Stimulated activated naive CD8-positive, alpha-beta T cell treated with anti-CD3 and anti-CD28 coated beads, Interleukin-15, amount 100 ng/mL, for 72 hours (primary cell): Measurements from ENCODE around the gene LLCFC1.

Source experiments
- ATAC-seq: fragments of 150-1000 bp; cut with Tn5 transposase; 2 replicates; pipeline ENCODE4 v1.10.0; 2021; ENCODE audit warnings: mild to moderate bottlenecking, moderate library complexity
- DNase-seq, 2 donors: peaks; one replicate each; pipeline ENCODE4 v3.0.0; 2021 to 2022
- H3K27ac Mint-ChIP-seq, 2 donors: one replicate each; pipeline ENCODE4 v1.8.0; 2022; ENCODE audit warnings: mild to moderate bottlenecking in 2 of 2, mixed read lengths in 2 of 2, moderate library complexity in 2 of 2
- H3K27me3 Mint-ChIP-seq: one replicate; pipeline ENCODE4 v1.8.0; 2022; ENCODE audit warnings: mixed read lengths
- H3K4me1 Mint-ChIP-seq: one replicate; pipeline ENCODE4 v1.8.0; 2022; ENCODE audit warnings: mild to moderate bottlenecking, mixed read lengths
- H3K4me3 Mint-ChIP-seq, 2 donors: one replicate each; pipeline ENCODE4 v1.8.0; 2022; ENCODE audit warnings: mild to moderate bottlenecking in 2 of 2, mixed read lengths in 2 of 2, moderate library complexity in 1 of 2
- H3K9me3 Mint-ChIP-seq, 2 donors: one replicate each; pipeline ENCODE4 v1.8.0; 2022; ENCODE audit warnings: mixed read lengths in 2 of 2

Gene LLCFC1

GRCh38 chr7:142904128-142904527 is 35.2 kb upstream of the LLCFC1 start:
- DNase-seq (no peak), ATAC-seq (no peak)
- H3K27ac Mint-ChIP-seq = no peak overlapping the region
- peaks cover 0 to 8% of the 10 kb centered on the region in 2 donors for H3K9me3 Mint-ChIP-seq
- no peak overlapping the region for H3K4me3 Mint-ChIP-seq
- H3K4me1 Mint-ChIP-seq = no peaks in the 10 kb centered on the region
- H3K27me3 Mint-ChIP-seq = no peaks in the 10 kb centered on the region

DNA sequence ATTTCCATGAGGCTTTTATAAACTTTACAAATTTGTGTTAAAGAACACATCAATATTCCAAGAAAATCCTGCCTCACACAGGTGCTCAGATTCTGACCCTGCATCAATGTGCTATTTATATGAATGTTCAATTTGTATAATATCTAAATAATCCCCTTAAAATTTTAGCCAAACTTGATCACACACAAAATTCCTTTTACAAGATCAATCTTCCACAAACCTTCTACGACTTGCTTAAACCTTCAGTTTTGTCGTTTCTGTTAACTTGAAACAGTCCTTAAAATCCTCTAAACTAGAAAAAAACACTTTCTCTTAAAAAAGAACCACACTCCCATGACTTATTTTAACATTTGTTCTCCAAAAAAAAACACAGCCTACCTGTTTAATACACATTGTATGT is 33.5 kb upstream of the LLCFC1 start:
- no peaks in the 10 kb centered on the region for H3K27me3 Mint-ChIP-seq
- peaks cover 0 to 8% of the 10 kb centered on the region in 2 donors for H3K9me3 Mint-ChIP-seq
- DNase-seq (no peak), ATAC-seq (no peak)
- H3K4me1 Mint-ChIP-seq = no peaks in the 10 kb centered on the region
- H3K27ac Mint-ChIP-seq = no peak overlapping the region
- H3K4me3 Mint-ChIP-seq = no peak overlapping the region

GRCh38 chr7:142906643-142907042 is 32.6 kb upstream of the LLCFC1 start:
- ATAC-seq = no peak
- Mint-ChIP-seq H3K9me3 (peaks cover 0 to 8% of the 10 kb centered on the region in 2 donors), H3K4me3 (no peak overlapping the region), H3K27me3 (no peaks in the 10 kb centered on the region), H3K27ac (no peak overlapping the region), H3K4me1 (no peaks in the 10 kb centered on the region)
- no peak for DNase-seq

DNA sequence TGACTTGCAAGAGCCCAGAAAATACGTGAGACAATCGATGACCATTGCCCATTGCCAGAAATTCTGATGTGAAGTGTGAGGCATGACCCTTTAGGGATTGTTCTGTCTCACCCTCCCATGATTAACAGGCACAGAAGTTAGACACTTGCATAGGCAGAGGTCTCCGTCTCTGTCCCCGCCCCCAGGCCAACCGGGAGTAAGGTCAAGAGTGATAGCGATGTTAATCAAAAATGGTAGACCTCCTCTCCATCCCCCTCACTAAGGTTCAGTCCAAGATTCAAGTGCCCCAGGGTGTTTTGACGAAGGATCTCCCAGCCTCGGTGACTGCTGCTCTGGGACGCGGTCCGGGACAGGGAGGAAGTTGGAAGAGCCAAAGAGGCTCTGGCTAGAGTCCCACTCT is 31.0 kb upstream of the LLCFC1 start:
- no peak overlapping the region for H3K4me3 Mint-ChIP-seq
- peaks cover 0 to 3% of the 10 kb centered on the region in 2 donors for H3K9me3 Mint-ChIP-seq
- ATAC-seq (no peak), DNase-seq (no peak)
- H3K4me1 Mint-ChIP-seq = no peaks in the 10 kb centered on the region
- H3K27ac Mint-ChIP-seq = no peak overlapping the region
- peaks cover under 1% of the 10 kb centered on the region for H3K27me3 Mint-ChIP-seq

DNA sequence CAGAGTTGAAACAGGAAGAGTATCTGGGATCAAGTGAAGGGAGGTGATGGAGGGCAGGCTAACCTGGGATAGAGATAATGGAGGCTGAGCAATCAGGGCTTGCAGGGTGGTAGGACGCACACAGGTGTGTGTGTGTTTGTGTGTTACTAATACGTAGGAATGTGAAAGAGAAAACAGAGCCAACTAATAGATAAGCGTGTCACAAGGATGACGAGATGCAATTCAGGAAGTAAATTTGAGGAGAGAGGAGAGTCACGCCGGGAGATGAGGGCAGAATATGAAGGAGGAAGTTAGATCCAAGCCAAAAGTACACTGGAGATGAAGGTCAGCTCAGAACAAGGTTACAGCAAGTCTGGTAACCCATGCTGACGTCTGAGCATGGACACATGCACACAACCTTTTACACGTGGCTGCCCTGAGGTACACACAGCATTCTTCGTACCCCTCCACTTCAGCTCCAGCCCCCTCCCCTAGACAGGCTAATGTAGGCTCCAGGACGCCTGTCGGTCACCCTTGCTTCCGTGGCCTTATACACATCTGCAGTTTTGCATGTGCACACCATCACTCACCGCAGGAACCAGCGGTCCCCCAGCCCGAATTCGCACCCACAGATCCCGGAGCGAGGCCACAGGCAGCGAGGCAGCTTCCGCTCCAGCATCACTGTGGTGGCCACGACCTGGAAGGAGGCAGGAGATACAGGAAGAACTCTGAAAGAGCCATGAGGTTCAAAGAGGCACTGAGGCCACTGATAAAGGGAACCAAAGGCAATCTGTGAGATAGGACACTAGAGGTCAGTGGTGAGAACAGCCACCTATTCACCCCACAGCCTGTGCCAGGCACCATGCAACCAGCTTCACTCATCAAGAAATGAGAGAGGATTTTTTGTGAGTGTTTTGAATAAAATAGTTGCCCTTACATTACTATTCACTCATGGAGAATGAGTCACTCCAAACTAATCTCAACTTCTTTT is 30.1 kb upstream of the LLCFC1 start:
- no peak for DNase-seq

DNA sequence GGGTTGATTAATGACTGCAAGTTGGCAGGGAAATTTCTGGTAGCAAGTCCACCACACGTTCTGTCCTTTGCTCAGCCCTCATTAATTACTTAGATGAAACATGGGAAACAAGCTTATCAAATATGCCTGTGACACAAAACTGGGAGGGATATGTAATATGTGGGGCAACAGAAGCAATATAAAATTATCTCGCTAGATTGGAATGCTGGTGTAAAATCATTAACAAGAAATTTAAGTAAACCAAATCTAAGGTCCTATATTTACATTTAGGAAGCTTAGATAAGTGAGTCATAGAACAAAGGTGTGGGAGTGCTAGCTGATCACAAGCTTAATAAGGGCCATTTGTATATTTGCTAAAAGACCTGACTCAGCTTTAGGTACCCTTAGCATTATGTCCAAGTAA is 29.3 kb upstream of the LLCFC1 start:
- H3K27ac Mint-ChIP-seq = no peak overlapping the region
- no peaks in the 10 kb centered on the region for H3K4me1 Mint-ChIP-seq
- peaks cover 12% of the 10 kb centered on the region for H3K27me3 Mint-ChIP-seq
- DNase-seq = no peak
- no peak overlapping the region for H3K4me3 Mint-ChIP-seq
- ATAC-seq = no peak
- peaks cover 0 to 3% of the 10 kb centered on the region in 2 donors for H3K9me3 Mint-ChIP-seq

More for the DNA sequence above, 30.1 kb upstream of the LLCFC1 start:
- Mint-ChIP-seq H3K27ac (no peak overlapping the region), H3K4me3 (no peak overlapping the region), H3K27me3 (peaks cover 10% of the 10 kb centered on the region), H3K4me1 (no peaks in the 10 kb centered on the region), H3K9me3 (peaks cover 0 to 3% of the 10 kb centered on the region in 2 donors)
- peak; percentile 48 for ATAC-seq

DNA sequence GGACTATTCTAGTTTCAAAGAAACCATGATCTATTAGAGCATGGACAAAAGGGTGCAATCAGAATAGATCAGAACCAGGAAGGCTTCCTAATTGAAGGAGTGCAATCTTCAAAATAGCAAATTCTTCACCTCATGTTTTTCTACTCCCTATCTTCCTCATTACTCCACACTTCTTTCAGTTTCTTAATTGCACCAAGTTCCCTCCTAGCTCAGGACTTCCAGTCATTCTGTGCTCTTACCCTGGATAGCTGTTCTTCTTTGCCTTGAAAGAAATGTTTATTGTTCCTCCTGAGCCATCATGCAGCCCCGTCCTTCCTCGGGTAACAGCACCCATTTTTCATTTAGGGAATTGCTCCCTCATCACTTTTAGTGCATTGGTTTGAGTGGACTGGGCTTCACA is 28.8 kb upstream of the LLCFC1 start:
- ATAC-seq = no peak
- peaks cover 0 to 3% of the 10 kb centered on the region in 2 donors for H3K9me3 Mint-ChIP-seq

GRCh38 chr7:142913051-142913450 is 26.2 kb upstream of the LLCFC1 start:
- ATAC-seq = no peak
- no peak overlapping the region for H3K27ac Mint-ChIP-seq

More for the DNA sequence above, 28.8 kb upstream of the LLCFC1 start:
- Mint-ChIP-seq H3K27me3 (peaks cover 12% of the 10 kb centered on the region), H3K4me1 (no peaks in the 10 kb centered on the region), H3K4me3 (no peak overlapping the region), H3K27ac (no peak overlapping the region)
- no peak for DNase-seq

GRCh38 chr7:142913566-142913965 is 25.7 kb upstream of the LLCFC1 start:
- Mint-ChIP-seq H3K4me1 (no peaks in the 10 kb centered on the region), H3K9me3 (no peaks in the 10 kb centered on the region), H3K27me3 (peaks cover 18% of the 10 kb centered on the region), H3K27ac (no peak overlapping the region), H3K4me3 (no peak overlapping the region)
- DNase-seq (no peak), ATAC-seq (no peak)

More at GRCh38 chr7:142913051-142913450, 26.2 kb upstream of the LLCFC1 start:
- Mint-ChIP-seq H3K4me1 (no peaks in the 10 kb centered on the region), H3K9me3 (no peaks in the 10 kb centered on the region), H3K27me3 (peaks cover 13% of the 10 kb centered on the region), H3K4me3 (no peak overlapping the region)
- DNase-seq = no peak

DNA sequence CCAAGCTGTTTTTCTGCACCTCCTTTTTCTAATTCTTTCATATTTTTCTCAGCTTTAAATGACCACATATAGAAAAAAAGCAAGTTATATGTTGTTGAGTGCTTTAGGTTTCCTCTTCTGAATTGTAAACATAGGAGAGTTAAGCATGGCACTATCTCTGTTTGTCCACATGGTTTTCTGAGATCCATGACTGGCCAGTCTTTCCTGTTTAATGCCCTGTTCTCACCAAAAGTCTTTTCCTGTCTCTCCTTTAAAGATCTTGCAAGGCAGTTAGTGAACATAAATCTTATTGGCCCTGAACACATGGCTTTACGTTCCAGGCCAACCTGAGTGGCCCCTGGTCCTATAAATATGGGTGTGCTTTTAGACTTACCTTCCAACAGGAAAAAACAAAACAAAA is 25.2 kb upstream of the LLCFC1 start:
- Mint-ChIP-seq H3K27me3 (peaks cover 24% of the 10 kb centered on the region), H3K4me1 (no peaks in the 10 kb centered on the region)

GRCh38 chr7:142915315-142915714 is 24.0 kb upstream of the LLCFC1 start:
- Mint-ChIP-seq H3K27ac (no peak overlapping the region), H3K4me1 (no peaks in the 10 kb centered on the region), H3K4me3 (no peak overlapping the region), H3K27me3 (peaks cover 25% of the 10 kb centered on the region), H3K9me3 (no peaks in the 10 kb centered on the region)
- no peak for ATAC-seq
- no peak for DNase-seq

More for the DNA sequence above, 25.2 kb upstream of the LLCFC1 start:
- ATAC-seq = no peak
- H3K9me3 Mint-ChIP-seq = no peaks in the 10 kb centered on the region
- no peak overlapping the region for H3K4me3 Mint-ChIP-seq
- H3K27ac Mint-ChIP-seq = no peak overlapping the region
- DNase-seq = no peak

DNA sequence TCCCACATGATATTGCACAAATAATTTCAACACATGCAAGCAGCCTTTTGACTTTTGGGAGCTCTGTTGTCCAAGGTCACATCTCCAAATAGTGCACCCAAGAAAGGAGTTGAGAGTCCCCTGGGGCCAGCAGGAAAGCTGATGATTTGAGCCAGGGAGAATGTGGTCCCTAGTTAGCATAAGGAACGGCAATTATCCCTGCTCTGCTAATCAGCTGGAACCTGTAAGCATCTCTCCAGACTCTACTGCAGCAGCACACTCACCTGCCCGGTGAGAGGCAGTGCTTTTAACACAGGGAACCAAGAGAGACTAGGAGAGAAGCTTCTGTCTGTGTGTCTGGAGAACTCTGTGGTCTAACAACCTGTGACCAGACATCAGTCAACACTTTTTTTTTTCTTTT is 22.8 kb upstream of the LLCFC1 start:
- H3K9me3 Mint-ChIP-seq = no peaks in the 10 kb centered on the region
- peaks cover 25% of the 10 kb centered on the region for H3K27me3 Mint-ChIP-seq
- H3K4me3 Mint-ChIP-seq = no peak overlapping the region
- H3K27ac Mint-ChIP-seq = no peak overlapping the region
- DNase-seq (no peak), ATAC-seq (no peak)
- H3K4me1 Mint-ChIP-seq = no peaks in the 10 kb centered on the region

GRCh38 chr7:142917447-142917846 is 21.8 kb upstream of the LLCFC1 start:
- no peak for DNase-seq
- no peak overlapping the region for H3K4me3 Mint-ChIP-seq
- ATAC-seq = no peak
- peaks cover 25% of the 10 kb centered on the region for H3K27me3 Mint-ChIP-seq
- H3K4me1 Mint-ChIP-seq = no peaks in the 10 kb centered on the region
- H3K9me3 Mint-ChIP-seq = no peaks in the 10 kb centered on the region
- no peak overlapping the region for H3K27ac Mint-ChIP-seq

GRCh38 chr7:142918901-142919300 is 20.4 kb upstream of the LLCFC1 start:
- Mint-ChIP-seq H3K27ac (peak overlapping the region in 1 of 2 donors; percentile 27), H3K4me1 (no peaks in the 10 kb centered on the region), H3K9me3 (no peaks in the 10 kb centered on the region), H3K4me3 (no peak overlapping the region), H3K27me3 (peaks cover 18% of the 10 kb centered on the region)
- no peak for ATAC-seq
- no peak for DNase-seq

DNA sequence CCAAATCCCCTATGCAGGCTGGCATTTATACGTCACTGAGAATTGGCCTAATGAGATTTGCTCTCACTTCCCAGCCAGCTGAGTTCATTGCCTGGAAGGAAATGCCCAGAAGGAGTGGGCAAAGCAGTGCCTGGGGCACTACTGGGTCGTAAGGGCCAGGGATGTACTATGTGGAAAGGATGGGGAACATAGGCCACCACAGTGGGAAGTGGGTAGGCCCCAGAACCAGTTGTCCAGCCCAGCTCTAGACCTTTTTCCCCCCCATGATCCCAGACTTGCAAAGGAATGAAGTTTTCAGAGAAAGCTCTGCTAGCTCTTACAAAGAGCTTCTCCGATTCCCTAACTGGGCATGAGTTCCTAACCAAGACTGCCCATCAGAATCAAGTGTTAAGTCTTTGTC is 19.6 kb upstream of the LLCFC1 start:
- no peaks in the 10 kb centered on the region for H3K9me3 Mint-ChIP-seq
- H3K4me1 Mint-ChIP-seq = no peaks in the 10 kb centered on the region
- H3K27ac Mint-ChIP-seq = no peak overlapping the region
- ATAC-seq = no peak
- H3K4me3 Mint-ChIP-seq = no peak overlapping the region
- peaks cover 13% of the 10 kb centered on the region for H3K27me3 Mint-ChIP-seq
- DNase-seq = no peak

DNA sequence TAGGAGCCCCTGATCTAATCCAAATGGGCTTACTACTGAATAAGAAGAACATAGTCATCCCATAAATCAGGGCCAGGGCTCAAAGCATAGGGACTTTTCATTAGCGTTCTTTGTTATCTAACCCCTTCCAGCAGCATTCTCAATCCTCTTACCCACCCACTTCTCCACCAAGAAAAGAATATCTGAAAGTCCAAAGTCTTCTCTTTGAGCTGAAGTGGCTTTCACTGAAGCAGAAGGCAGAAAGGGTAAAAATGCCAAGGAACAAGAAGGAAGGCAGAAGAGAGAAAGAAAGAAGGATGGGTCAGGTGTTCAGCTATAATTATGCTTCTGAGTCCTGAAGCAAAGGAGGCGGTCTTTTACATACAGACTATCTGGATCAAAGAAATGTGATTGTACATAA is 15.9 kb upstream of the LLCFC1 start:
- Mint-ChIP-seq H3K27ac (no peak overlapping the region), H3K27me3 (peaks cover 8% of the 10 kb centered on the region)

More for the DNA sequence above, 15.9 kb upstream of the LLCFC1 start:
- Mint-ChIP-seq H3K9me3 (no peaks in the 10 kb centered on the region), H3K4me1 (no peaks in the 10 kb centered on the region), H3K4me3 (no peak overlapping the region)
- ATAC-seq = no peak
- no peak for DNase-seq
